Urinary bladder (tissue), 4 donors: ENCODE measurements around the gene ZNF532. TPM values are rescaled to one million over a fixed set of nuclear protein-coding genes. Genes with fewer than 3 reads are reported as not detected.

Source experiments
- DNase-seq: peaks from one replicate; pipeline ENCODE4 v3.0.0-alpha.2; 2015; ENCODE audit errors: extremely low spot score
- H3K27ac ChIP-seq: one replicate; pipeline ENCODE4 v1.5.1; 2013; ENCODE audit warnings: low read depth, mild to moderate bottlenecking, moderate library complexity
- H3K36me3 ChIP-seq: one replicate; pipeline ENCODE4 v1.6.1; 2013; ENCODE audit warnings: mild to moderate bottlenecking, moderate library complexity; ENCODE audit not compliant: insufficient read depth
- H3K4me1 ChIP-seq: one replicate; pipeline ENCODE4 v1.6.1; 2013; ENCODE audit warnings: mild to moderate bottlenecking, moderate library complexity; ENCODE audit not compliant: insufficient read depth
- H3K4me3 ChIP-seq: one replicate; pipeline ENCODE4 v1.5.1; 2013; ENCODE audit warnings: low read depth, low read length
- WGBS: extraction: QIAGEN DNeasy Blood & Tissue Kit; methylation state at CpG from one replicate; pipeline ENCODE4 v1.1.7; 2013; 5-methylcytosine and 5-hydroxymethylcytosine counted together
- polyA plus RNA-seq: library from polyadenylated mRNA; stranded (reverse); fragments of 200-250 nt; gene quantifications from one replicate; pipeline ENCODE4 v1.2.3, GENCODE V29; 2013
- total RNA-seq: library from RNA; depleted of rRNA; stranded (reverse); fragments of >200 nt; gene quantifications from one replicate; pipeline ENCODE4 v1.2.3, GENCODE V29; 2014
- donor health status: healthy with polysubstance abuse.
- donor health status: healthy.

The ZNF532 gene
- total and polyA plus RNA-seq, 2 donors = 53.8 to 105 TPM

GRCh38 chr18:58892488-58892887 is 27.8 kb downstream of the ZNF532 start:
- no peak for DNase-seq
- Histone ChIP-seq H3K27ac (no peak overlapping the region), H3K4me3 (no peak overlapping the region), H3K4me1 (no peaks in the 10 kb centered on the region), H3K36me3 (no peaks in the 10 kb centered on the region)
- WGBS = 75% methylated on average over 6 of the region's 6 CpGs

GRCh38 chr18:58893388-58894099 is 28.9 kb downstream of the ZNF532 start:
- 93% methylated on average over 12 of the region's 12 CpGs for WGBS
- no peak for DNase-seq
- Histone ChIP-seq H3K4me1 (no peaks in the 10 kb centered on the region), H3K27ac (no peak overlapping the region), H3K4me3 (no peak overlapping the region), H3K36me3 (no peaks in the 10 kb centered on the region)

GRCh38 chr18:58894930-58895329 is 30.3 kb downstream of the ZNF532 start:
- Histone ChIP-seq H3K27ac (no peak overlapping the region), H3K4me1 (no peaks in the 10 kb centered on the region), H3K4me3 (no peak overlapping the region), H3K36me3 (no peaks in the 10 kb centered on the region)
- 67% methylated on average over 6 of the region's 6 CpGs for WGBS
- DNase-seq = no peak

GRCh38 chr18:58895385-58895784 is 30.7 kb downstream of the ZNF532 start:
- DNase-seq = no peak
- H3K36me3 ChIP-seq = no peaks in the 10 kb centered on the region
- WGBS = 77% methylated on average over 6 of the region's 6 CpGs
- H3K27ac ChIP-seq = no peak overlapping the region
- no peaks in the 10 kb centered on the region for H3K4me1 ChIP-seq
- H3K4me3 ChIP-seq = no peak overlapping the region

- WGBS = 91% methylated on average over 2 of the region's 2 CpGs
- H3K36me3 ChIP-seq = no peaks in the 10 kb centered on the region
- no peak for DNase-seq
- no peaks in the 10 kb centered on the region for H3K4me1 ChIP-seq
- H3K27ac ChIP-seq = no peak overlapping the region
- no peak overlapping the region for H3K4me3 ChIP-seq
Measured at GRCh38 chr18:58896268-58896667, 31.6 kb downstream of the ZNF532 start.

GRCh38 chr18:58896734-58897508 is 32.2 kb downstream of the ZNF532 start:
- DNase-seq = no peak
- WGBS = 76% methylated on average over 8 of the region's 8 CpGs
- Histone ChIP-seq H3K4me1 (no peaks in the 10 kb centered on the region), H3K36me3 (no peaks in the 10 kb centered on the region), H3K27ac (no peak overlapping the region), H3K4me3 (no peak overlapping the region)

- no peak for DNase-seq
- no peak overlapping the region for H3K27ac ChIP-seq
- no peaks in the 10 kb centered on the region for H3K4me1 ChIP-seq
- H3K36me3 ChIP-seq = no peaks in the 10 kb centered on the region
- 94% methylated on average over 9 of the region's 9 CpGs for WGBS
- H3K4me3 ChIP-seq = no peak overlapping the region
Measured at GRCh38 chr18:58898010-58898799, 33.5 kb downstream of the ZNF532 start.

GRCh38 chr18:58900015-58900649 is 35.5 kb downstream of the ZNF532 start:
- no peak for DNase-seq
- Histone ChIP-seq H3K4me3 (no peak overlapping the region), H3K4me1 (no peaks in the 10 kb centered on the region), H3K36me3 (no peaks in the 10 kb centered on the region), H3K27ac (no peak overlapping the region)
- WGBS = 78% methylated on average over 11 of the region's 11 CpGs

GRCh38 chr18:58901143-58901542 is 36.5 kb downstream of the ZNF532 start:
- no peak for DNase-seq
- H3K36me3 ChIP-seq = no peaks in the 10 kb centered on the region
- H3K4me1 ChIP-seq = no peaks in the 10 kb centered on the region
- no peak overlapping the region for H3K27ac ChIP-seq
- 97% methylated on average over 11 of the region's 11 CpGs for WGBS
- no peak overlapping the region for H3K4me3 ChIP-seq

- Histone ChIP-seq H3K36me3 (no peaks in the 10 kb centered on the region), H3K4me1 (no peaks in the 10 kb centered on the region), H3K4me3 (no peak overlapping the region), H3K27ac (no peak overlapping the region)
- WGBS = 97% methylated on average over 7 of the region's 7 CpGs
- DNase-seq = no peak
Measured at GRCh38 chr18:58901783-58902182, 37.1 kb downstream of the ZNF532 start.

GRCh38 chr18:58902961-58903360 is 38.3 kb downstream of the ZNF532 start:
- no peaks in the 10 kb centered on the region for H3K4me1 ChIP-seq
- H3K36me3 ChIP-seq = no peaks in the 10 kb centered on the region
- H3K4me3 ChIP-seq = no peak overlapping the region
- no peak overlapping the region for H3K27ac ChIP-seq
- WGBS = 92% methylated on average over 5 of the region's 5 CpGs
- no peak for DNase-seq

- Histone ChIP-seq H3K27ac (no peak overlapping the region), H3K4me3 (no peak overlapping the region), H3K36me3 (no peaks in the 10 kb centered on the region), H3K4me1 (no peaks in the 10 kb centered on the region)
- DNase-seq = no peak
- 96% methylated on average over 7 of the region's 7 CpGs for WGBS
Measured at GRCh38 chr18:58903533-58903932, 38.9 kb downstream of the ZNF532 start.

- no peak for DNase-seq
- H3K36me3 ChIP-seq = no peaks in the 10 kb centered on the region
- WGBS = 95% methylated on average over 10 of the region's 10 CpGs
- no peaks in the 10 kb centered on the region for H3K4me1 ChIP-seq
- H3K27ac ChIP-seq = no peak overlapping the region
- no peak overlapping the region for H3K4me3 ChIP-seq
Measured at GRCh38 chr18:58905777-58906428, 41.2 kb downstream of the ZNF532 start.
